Effector CD8-positive, alpha-beta T cell (primary cell): ENCODE data around the gene PCDHGB6.
"Not testable (repeated sequence)": the region's sequence is repeated elsewhere in the genome, so short reads cannot be mapped to it uniquely, and the experiment has no call there.

Source experiments
- DNase-seq: peaks from one replicate; lab custom pipeline; 2025; lab: John Stamatoyannopoulos, UW
- total RNA-seq, 4 experiments: gene quantifications; one replicate each; lab custom pipeline; 2026; lab: John Stamatoyannopoulos, UW

The PCDHGB6 gene
- 0 to 0.68 (median 0.18) reads per million in 4 experiments for total RNA-seq

GRCh38 chr5:141407790-141408505 is at the start of gene PCDHGB6:
Gene PCDHGB6, plus strand, starts transcription at chr5:141408021. Its CDS starts 182 bp downstream, at chr5:141408203.
- DNase-seq = not testable (repeated sequence)

DNA sequence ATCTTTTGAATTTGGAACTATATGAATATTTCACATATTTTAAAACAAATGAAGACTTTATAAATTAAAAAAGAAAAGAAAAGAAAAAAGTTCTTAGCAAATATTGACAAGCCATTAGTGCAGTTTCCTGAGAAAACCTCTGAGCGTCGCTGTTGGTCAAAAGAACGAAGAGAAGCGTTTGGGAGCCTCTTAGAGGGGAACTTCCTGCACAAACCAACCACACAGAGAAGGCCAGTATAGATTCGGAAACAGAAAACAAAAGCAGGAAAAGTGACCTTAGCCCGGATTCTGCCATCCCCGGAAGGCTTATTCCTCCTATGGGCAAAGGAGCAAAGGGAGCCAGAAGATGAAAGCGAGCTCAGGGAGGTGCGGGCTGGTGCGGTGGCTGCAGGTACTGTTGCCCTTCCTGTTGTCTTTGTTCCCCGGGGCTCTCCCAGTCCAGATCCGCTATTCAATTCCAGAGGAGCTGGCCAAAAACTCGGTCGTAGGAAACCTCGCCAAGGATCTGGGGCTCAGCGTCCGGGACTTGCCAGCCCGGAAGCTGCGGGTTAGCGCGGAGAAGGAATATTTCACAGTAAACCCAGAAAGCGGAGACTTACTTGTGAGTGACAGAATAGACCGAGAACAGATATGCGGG is 47.9 kb upstream of the PCDHGB6 start, which contains the start of gene PCDHGB2:
PCDHGB2 (plus strand) TSS at position 205 of the 637 bp plus-strand sequence; CDS start at position 347, 142 bp downstream.
- no peak for DNase-seq

DNA sequence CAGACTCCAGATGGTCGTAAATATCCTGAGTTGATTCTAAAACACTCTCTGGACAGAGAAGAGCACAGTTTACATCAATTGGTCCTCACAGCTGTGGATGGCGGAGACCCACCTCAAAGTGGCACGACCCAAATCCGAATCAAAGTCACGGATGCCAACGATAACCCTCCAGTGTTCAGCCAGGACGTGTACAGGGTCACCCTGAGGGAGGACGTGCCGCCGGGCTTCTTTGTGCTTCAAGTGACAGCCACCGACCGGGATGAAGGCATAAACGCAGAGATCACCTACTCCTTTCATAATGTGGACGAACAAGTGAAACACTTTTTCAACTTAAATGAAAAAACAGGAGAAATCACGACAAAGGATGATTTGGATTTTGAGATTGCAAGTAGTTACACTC is 47.1 kb upstream of the PCDHGB6 start:
- no peak for DNase-seq

- DNase-seq = no peak
Observed at GRCh38 chr5:141362719-141363118, 45.1 kb upstream of the PCDHGB6 start.

GRCh38 chr5:141363952-141364660 is 43.7 kb upstream of the PCDHGB6 start, which contains the start of gene PCDHGA5:
Gene PCDHGA5, plus strand, starts transcription at chr5:141364162. Its CDS starts 169 bp downstream, at chr5:141364331.
- no peak for DNase-seq

- no peak for DNase-seq
Observed at GRCh38 chr5:141366016-141366896, 41.6 kb upstream of the PCDHGB6 start.

DNA sequence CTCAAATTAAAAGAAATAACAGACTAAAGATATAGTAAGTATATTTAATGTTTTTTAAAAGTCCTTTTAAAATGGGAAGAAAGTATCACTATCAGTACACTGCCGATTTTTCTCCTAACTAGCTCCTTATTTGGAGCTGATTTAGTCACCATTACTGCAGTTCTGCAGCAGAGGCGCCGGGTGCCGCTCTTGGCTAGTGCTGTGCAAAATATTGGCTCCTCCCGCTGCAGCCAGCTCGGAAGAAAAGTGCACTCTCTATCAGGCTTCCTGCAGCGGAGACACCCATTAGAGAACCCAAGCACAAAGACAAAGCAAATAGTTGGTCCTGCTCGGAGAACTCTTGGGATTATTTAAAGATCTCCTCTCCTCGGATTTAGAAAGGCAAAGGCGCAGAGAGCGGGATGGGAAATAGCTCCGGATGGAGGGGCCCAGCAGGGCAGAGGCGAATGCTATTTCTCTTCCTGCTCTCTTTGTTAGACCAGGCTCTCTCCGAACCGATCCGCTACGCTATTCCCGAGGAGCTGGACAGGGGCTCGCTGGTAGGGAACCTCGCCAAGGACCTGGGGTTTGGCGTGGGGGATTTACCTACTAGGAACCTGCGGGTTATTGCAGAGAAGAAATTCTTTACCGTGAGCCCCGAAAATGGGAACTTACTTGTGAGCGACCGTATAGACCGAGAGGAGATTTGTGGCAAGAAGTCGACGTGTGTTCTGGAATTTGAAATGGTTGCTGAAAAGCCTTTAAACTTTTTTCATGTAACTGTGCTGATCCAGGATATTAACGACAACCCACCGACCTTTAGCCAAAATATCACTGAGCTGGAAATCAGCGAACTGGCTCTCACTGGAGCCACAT is 37.6 kb upstream of the PCDHGB6 start, which contains the start of gene PCDHGB3:
PCDHGB3 (plus strand) TSS at position 249 of the 855 bp plus-strand sequence; CDS start at position 402, 153 bp downstream.
- DNase-seq = no peak

GRCh38 chr5:141371572-141372475 is 36.0 kb upstream of the PCDHGB6 start:
- DNase-seq = no peak

DNA sequence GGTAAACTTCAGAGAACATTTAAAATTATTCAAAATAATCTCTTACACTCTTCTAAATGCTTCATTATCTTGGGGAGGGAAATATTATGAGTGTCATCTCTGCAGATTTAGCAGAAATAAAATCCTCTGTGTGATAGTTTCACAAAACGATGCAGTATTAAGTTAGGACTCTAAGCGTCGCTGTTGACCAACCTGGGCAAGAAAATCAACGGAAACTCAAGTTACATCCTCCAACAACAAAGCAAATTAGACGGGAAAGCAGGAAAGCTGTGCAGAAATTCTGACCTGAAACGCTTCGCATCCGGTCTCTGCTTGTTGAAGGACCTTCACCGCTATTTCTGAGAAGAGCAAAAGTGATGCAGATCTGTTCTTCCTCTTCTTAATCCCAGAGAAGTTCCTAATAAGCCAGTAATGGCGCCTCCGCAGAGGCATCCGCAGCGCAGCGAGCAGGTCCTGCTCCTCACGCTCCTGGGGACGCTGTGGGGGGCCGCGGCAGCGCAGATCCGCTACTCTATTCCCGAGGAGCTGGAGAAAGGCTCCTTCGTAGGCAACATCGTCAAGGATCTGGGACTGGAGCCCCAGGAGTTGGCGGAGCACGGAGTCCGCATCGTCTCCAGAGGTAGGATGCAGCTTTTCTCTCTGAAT is 34.0 kb upstream of the PCDHGB6 start, which contains the start of gene PCDHGA6:
PCDHGA6 (plus strand) TSS at position 219 of the 645 bp plus-strand sequence; CDS start at position 412, 193 bp downstream.
- DNase-seq = no peak

- DNase-seq = no peak
Observed at GRCh38 chr5:141374627-141375026, 33.2 kb upstream of the PCDHGB6 start.

GRCh38 chr5:141375444-141376155 is 32.2 kb upstream of the PCDHGB6 start:
- DNase-seq = not testable (repeated sequence)

DNA sequence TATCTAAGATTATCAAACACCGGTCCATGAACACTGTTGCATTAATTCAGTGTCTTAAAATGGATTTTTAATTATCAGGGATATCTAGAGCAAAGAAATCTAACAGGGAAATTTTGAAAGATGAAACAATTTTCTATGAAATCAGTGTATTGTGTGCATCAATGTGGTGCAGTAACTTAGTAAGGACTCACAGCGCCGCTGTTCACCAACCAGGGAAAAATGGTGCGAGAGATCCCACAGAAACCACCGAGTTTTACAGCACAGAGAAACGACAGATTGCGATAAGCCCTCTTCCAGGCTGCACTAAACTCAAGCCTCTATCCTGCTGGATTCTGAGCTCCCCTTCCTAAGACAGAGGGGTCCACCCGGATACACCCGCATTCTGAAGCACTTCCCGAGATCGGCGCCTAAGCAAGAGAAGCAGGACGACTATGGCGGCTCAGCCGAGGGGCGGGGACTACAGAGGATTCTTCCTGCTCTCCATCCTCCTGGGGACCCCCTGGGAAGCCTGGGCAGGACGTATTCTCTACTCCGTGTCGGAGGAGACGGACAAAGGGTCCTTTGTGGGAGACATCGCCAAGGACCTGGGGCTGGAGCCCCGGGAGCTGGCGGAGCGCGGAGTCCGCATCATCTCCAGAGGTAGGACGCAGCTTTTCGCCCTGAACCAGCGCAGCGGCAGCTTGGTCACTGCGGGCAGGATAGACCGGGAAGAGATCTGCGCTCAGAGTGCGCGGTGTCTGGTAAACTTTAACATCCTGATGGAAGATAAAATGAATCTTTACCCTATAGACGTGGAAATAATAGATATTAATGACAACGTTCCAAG is 25.1 kb upstream of the PCDHGB6 start, which contains the start of gene PCDHGA7:
PCDHGA7 (plus strand) TSS at position 274 of the 826 bp plus-strand sequence; CDS start at position 432, 158 bp downstream.
- DNase-seq = no peak

- DNase-seq = no peak
Observed at GRCh38 chr5:141383345-141383744, 24.5 kb upstream of the PCDHGB6 start.

GRCh38 chr5:141384471-141385267 is 23.2 kb upstream of the PCDHGB6 start:
- no peak for DNase-seq

- not testable (repeated sequence) for DNase-seq
Observed at GRCh38 chr5:141387557-141388311, 20.1 kb upstream of the PCDHGB6 start, which contains the start of gene PCDHGB4. Gene PCDHGB4, plus strand, starts transcription at chr5:141387698. Its CDS starts 187 bp downstream, at chr5:141387885.
